Activated T-helper 9 cell treated with anti-CD3 and anti-CD28 coated beads, Interleukin-2, amount 50 U/mL, for 16 hours (primary cell): ENCODE measurements around the gene FFAR2.
"Not testable (repeated sequence)": the region's sequence is repeated elsewhere in the genome, so short reads cannot be mapped to it uniquely, and the experiment has no call there.

Experiments
- DNase-seq: peaks from one replicate; pipeline ENCODE4 v3.0.0-alpha.2; 2020; ENCODE audit warnings: low read depth

Gene FFAR2

GRCh38 chr19:35457173-35457572 lies 9.1 kb downstream of the FFAR2 start:
- no peak for DNase-seq

GRCh38 chr19:35458192-35458591 lies 10.1 kb downstream of the FFAR2 start:
- no peak for DNase-seq

GRCh38 chr19:35458731-35459391 lies 10.8 kb downstream of the FFAR2 start:
- no peak for DNase-seq

GRCh38 chr19:35459414-35460082 lies 11.5 kb downstream of the FFAR2 start:
- DNase-seq = no peak

GRCh38 chr19:35460608-35461007 lies 12.6 kb downstream of the FFAR2 start:
- no peak for DNase-seq

- no peak for DNase-seq
Observed at GRCh38 chr19:35461060-35461459, 13.0 kb downstream of the FFAR2 start.

GRCh38 chr19:35461788-35462187 lies 13.7 kb downstream of the FFAR2 start:
- not testable (repeated sequence) for DNase-seq

GRCh38 chr19:35462476-35462953 lies 14.5 kb downstream of the FFAR2 start:
- DNase-seq = peak; percentile 8

GRCh38 chr19:35462956-35463355 lies 14.9 kb downstream of the FFAR2 start:
- not testable (repeated sequence) for DNase-seq

GRCh38 chr19:35466259-35466658 lies 18.2 kb downstream of the FFAR2 start:
- DNase-seq = no peak

GRCh38 chr19:35468637-35469036 lies 20.6 kb downstream of the FFAR2 start:
- peak; percentile 39 for DNase-seq

GRCh38 chr19:35470128-35470527 lies 22.1 kb downstream of the FFAR2 start:
- no peak for DNase-seq

GRCh38 chr19:35471075-35471474 lies 23.0 kb downstream of the FFAR2 start:
- DNase-seq = not testable (repeated sequence)

- DNase-seq = no peak
Observed at GRCh38 chr19:35471946-35472345, 23.9 kb downstream of the FFAR2 start.

- DNase-seq = no peak
Observed at GRCh38 chr19:35474104-35474503, 26.0 kb downstream of the FFAR2 start.

- not testable (repeated sequence) for DNase-seq
Observed at GRCh38 chr19:35474594-35474993, 26.5 kb downstream of the FFAR2 start.

- DNase-seq = no peak
Observed at GRCh38 chr19:35476149-35476548, 28.1 kb downstream of the FFAR2 start.

GRCh38 chr19:35478794-35479677 lies 31.0 kb downstream of the FFAR2 start:
- DNase-seq = no peak

- DNase-seq = no peak
Observed at GRCh38 chr19:35483089-35483488, 35.0 kb downstream of the FFAR2 start.

GRCh38 chr19:35484252-35485036 lies 36.4 kb downstream of the FFAR2 start:
- no peak for DNase-seq

GRCh38 chr19:35486268-35486708 lies 38.2 kb downstream of the FFAR2 start:
- DNase-seq = no peak
